Stimulated activated CD8-positive, alpha-beta memory T cell treated with anti-CD3 and anti-CD28 coated beads, Interleukin-7, amount 100 ng/mL, for 4 hours (primary cell): ENCODE results near the gene MACROD2.

Source experiments
- DNase-seq, 2 donors: peaks; one replicate each; pipeline ENCODE4 v3.0.0-alpha.2; 2020; ENCODE audit warnings: low read depth in 2 of 2

MACROD2 gene

DNA sequence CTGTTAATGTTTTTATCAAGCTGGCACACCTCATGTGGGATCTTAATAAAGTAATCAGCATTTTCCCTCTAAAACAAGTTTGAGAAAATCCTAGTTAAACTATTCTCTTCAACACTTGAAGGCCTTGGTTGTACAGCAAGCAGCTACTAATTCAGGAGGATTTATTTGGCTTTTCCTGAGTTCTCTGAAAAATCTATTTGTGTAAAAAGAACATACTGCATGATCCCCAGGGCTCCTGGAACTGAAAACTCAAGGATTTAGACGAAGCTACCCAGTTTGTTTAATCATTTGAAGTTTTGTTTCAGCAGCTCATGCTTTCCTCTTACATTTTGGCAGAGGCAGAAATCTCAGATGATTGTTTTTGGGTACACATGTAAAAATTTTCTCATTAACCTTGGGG is 651.7 kb downstream of the MACROD2 start:
- no peak for DNase-seq

GRCh38 chr20:14649662-14650061 is 654.3 kb downstream of the MACROD2 start:
- no peak for DNase-seq

- DNase-seq = no peak
Measured at GRCh38 chr20:14657266-14658005, 662.1 kb downstream of the MACROD2 start.

GRCh38 chr20:14664101-14664500 is 668.8 kb downstream of the MACROD2 start:
- no peak for DNase-seq

GRCh38 chr20:14666696-14667095 is 671.4 kb downstream of the MACROD2 start:
- DNase-seq = no peak

DNA sequence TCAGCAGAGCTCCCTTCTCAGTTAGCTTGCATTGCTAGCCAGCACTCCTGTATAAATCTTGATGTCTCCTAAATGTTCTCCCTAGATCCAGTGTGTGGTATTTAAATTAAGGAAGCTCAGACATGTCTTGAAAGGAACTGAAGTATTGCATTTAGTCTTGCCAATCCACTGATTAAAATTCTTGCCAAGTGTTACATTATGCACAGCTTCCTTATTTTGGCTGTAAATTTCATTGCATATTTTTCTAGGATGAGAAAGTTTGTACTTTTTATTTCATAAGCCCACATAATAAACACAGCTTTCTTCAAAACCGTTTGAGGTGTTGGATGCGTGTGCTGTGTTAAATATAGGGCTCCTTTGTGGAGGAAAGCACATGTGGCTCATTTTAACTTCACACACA is 671.9 kb downstream of the MACROD2 start:
- no peak for DNase-seq

GRCh38 chr20:14672066-14672465 is 676.8 kb downstream of the MACROD2 start:
- no peak for DNase-seq

GRCh38 chr20:14673164-14673563 is 677.8 kb downstream of the MACROD2 start:
- no peak for DNase-seq

GRCh38 chr20:14677455-14677854 is 682.1 kb downstream of the MACROD2 start:
- DNase-seq = no peak

DNA sequence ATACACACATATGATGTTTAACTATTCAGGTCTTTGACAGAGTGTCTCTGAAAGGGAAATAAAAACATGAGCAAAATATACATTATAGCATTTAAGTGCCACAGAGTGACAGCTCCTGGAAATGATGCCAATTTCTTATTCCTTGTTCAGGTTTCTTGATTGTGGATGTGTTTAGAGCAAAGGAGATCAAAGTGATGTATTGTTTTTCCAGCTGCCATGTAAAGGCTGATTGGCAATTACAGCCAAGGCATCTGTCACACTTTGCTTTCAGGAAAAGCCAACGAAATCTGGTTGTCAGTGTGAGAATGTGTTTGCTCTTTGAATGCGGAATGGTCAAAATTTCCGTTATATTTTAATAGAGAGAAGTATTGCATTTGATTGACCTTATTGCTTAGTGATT is 689.9 kb downstream of the MACROD2 start:
- DNase-seq = no peak

- DNase-seq = no peak
Measured at GRCh38 chr20:14687313-14687712, 692.0 kb downstream of the MACROD2 start.

DNA sequence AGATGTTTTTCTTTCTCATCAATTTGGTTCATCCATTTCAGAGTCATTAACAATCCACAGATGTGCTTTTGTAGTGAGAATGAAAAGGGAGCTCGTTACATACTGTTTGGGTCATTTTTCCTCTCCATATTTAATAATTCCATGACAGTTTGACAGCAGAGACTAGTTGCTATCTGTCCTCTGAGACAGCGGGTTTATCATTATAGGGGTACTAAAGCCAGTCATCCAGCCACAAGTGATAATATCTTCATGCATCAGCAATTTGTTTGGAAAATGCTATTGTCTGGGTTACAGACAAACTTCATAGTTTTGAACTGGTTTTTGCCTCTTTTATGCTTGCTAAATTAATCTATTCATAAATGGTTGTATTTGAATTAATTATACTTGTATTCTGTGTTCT is 692.7 kb downstream of the MACROD2 start:
- no peak for DNase-seq

DNA sequence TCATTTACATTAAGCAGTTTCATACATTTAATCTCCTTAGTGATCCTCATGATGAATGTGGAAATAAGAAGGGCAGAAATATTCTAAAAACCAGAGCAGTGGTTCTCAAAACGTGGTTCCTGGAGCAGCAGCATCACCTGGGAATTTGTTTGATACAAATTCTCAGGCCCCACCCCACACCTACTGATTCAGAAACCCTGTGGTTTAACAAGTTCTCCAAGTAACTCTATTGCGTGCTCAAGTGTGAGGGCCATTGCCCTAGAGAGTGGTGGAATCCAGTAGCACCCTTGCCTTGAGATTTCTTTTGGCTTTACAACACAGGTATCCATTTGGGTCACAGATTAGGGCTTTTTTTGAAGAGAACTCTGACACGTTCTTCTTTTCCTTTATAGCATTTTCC is 696.7 kb downstream of the MACROD2 start:
- DNase-seq = no peak

- DNase-seq = no peak
Measured at GRCh38 chr20:14696478-14696877, 701.2 kb downstream of the MACROD2 start.

GRCh38 chr20:14696937-14697336 is 701.6 kb downstream of the MACROD2 start:
- DNase-seq = no peak

GRCh38 chr20:14698125-14698524 is 702.8 kb downstream of the MACROD2 start:
- no peak for DNase-seq

- no peak for DNase-seq
Measured at GRCh38 chr20:14698605-14699373, 703.5 kb downstream of the MACROD2 start.

- no peak for DNase-seq
Measured at GRCh38 chr20:14700639-14700960, 705.3 kb downstream of the MACROD2 start.

GRCh38 chr20:14701326-14701725 is 706.0 kb downstream of the MACROD2 start:
- DNase-seq = no peak

GRCh38 chr20:14706555-14706954 is 711.2 kb downstream of the MACROD2 start:
- DNase-seq = no peak

GRCh38 chr20:14707026-14707680 is 711.8 kb downstream of the MACROD2 start:
- no peak for DNase-seq

DNA sequence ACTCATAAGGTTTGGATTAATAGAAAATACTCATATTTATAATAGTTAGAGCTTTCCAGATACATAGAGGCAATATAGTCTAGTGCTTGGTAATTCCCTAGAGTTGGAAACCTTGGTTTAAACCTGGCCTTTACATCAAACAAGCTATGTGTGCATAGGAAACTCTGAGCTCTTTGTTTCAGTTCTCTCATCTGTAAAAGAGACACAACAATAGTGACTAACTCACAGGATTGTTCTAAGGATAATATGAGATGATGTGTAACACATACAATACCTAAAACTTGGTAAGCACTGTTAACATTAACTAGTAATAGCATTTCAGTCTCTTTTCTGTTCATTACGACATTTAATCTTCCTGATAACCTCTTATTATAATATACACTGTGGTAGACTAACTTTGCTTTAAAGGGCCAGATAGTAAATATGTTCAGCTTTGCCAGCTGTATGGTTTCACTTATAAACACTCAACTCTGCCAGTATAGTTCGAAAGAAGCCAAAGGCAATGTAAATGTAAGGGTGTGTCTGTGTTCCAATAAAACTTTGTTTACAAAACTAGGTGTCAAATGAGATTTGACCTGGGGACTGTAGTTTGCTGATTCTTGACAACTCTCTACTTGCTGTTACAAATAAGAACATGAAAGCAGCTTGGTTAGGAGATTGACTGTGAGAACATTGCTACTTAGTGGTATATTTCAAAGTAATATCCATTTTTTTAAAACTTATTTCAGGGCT is 712.7 kb downstream of the MACROD2 start:
- no peak for DNase-seq
